HEK293 (cell line): ENCODE data around the gene CAPZB.

Source experiments
- AEBP2 ChIP-seq: fragments of 450-650 bp; formaldehyde crosslinking; IDR thresholded peaks from 2 replicates; pipeline ENCODE4 v1.5.1; 2016; ENCODE audit warnings: missing biosample characterization, missing genetic modification characterization, borderline replicate concordance
- BCL6B ChIP-seq: fragments of 450-650 bp; formaldehyde crosslinking; IDR thresholded peaks from 2 replicates; pipeline ENCODE4 v1.5.1; 2017; ENCODE audit warnings: missing biosample characterization, missing genetic modification characterization
- CTCF ChIP-seq: fragments of 450-650 bp; formaldehyde crosslinking; IDR thresholded peaks from 2 replicates; pipeline ENCODE4 v1.5.1; 2016; ENCODE audit warnings: missing biosample characterization, missing genetic modification characterization
- GLIS1 ChIP-seq: fragments of 450-650 bp; formaldehyde crosslinking; IDR thresholded peaks from 2 replicates; pipeline ENCODE4 v1.5.1; 2016; ENCODE audit warnings: missing biosample characterization, missing genetic modification characterization
- HOXD13 ChIP-seq: sonication (generic); formaldehyde crosslinking; IDR thresholded peaks from 2 replicates; pipeline ENCODE4 v1.8.0; 2022; ENCODE audit warnings: missing genetic modification reagents, borderline replicate concordance
- KLF1 ChIP-seq: fragments of 450-650 bp; formaldehyde crosslinking; IDR thresholded peaks from 2 replicates; pipeline ENCODE4 v1.5.1; 2016; ENCODE audit warnings: missing biosample characterization, missing genetic modification characterization
- OVOL3 ChIP-seq: fragments of 450-650 bp; formaldehyde crosslinking; IDR thresholded peaks from 2 replicates; pipeline ENCODE4 v1.5.1; 2016; ENCODE audit warnings: missing biosample characterization, missing genetic modification characterization
- PRDM10 ChIP-seq: fragments of 450-650 bp; formaldehyde crosslinking; IDR thresholded peaks from 2 replicates; pipeline ENCODE4 v1.5.1; 2016; ENCODE audit warnings: missing biosample characterization, missing genetic modification characterization
- REPIN1 ChIP-seq: fragments of 450-650 bp; formaldehyde crosslinking; IDR thresholded peaks from 2 replicates; pipeline ENCODE4 v1.5.1; 2017; ENCODE audit warnings: missing biosample characterization, missing genetic modification characterization, low read depth
- ZBTB17 ChIP-seq: fragments of 450-650 bp; formaldehyde crosslinking; IDR thresholded peaks from 2 replicates; pipeline ENCODE4 v1.5.1; 2016; ENCODE audit warnings: missing biosample characterization, missing genetic modification characterization
- ZBTB6 ChIP-seq: fragments of 450-650 bp; formaldehyde crosslinking; IDR thresholded peaks from 2 replicates; pipeline ENCODE4 v1.5.1; 2017; ENCODE audit warnings: missing biosample characterization, missing genetic modification characterization
- ZFP69B ChIP-seq: fragments of 450-650 bp; formaldehyde crosslinking; IDR thresholded peaks from 2 replicates; pipeline ENCODE4 v1.5.1; 2016; ENCODE audit warnings: missing biosample characterization, missing genetic modification characterization
- ZNF10 ChIP-seq: fragments of 450-650 bp; formaldehyde crosslinking; IDR thresholded peaks from 2 replicates; pipeline ENCODE4 v1.5.1; 2017; ENCODE audit warnings: missing biosample characterization, missing genetic modification characterization
- ZNF24 ChIP-seq: fragments of 450-650 bp; formaldehyde crosslinking; IDR thresholded peaks from 2 replicates; pipeline ENCODE4 v1.5.1; 2016; ENCODE audit warnings: missing biosample characterization, missing genetic modification characterization
- ZNF266 ChIP-seq: fragments of 450-650 bp; formaldehyde crosslinking; IDR thresholded peaks from 2 replicates; pipeline ENCODE4 v1.5.1; 2016; ENCODE audit warnings: missing biosample characterization, missing genetic modification characterization, low read depth
- ZNF302 ChIP-seq: fragments of 450-650 bp; formaldehyde crosslinking; IDR thresholded peaks from 2 replicates; pipeline ENCODE4 v1.5.1; 2016; ENCODE audit warnings: missing biosample characterization, missing genetic modification characterization, low read depth
- ZNF335 ChIP-seq: fragments of 450-650 bp; formaldehyde crosslinking; conservative IDR thresholded peaks from 2 replicates; pipeline ENCODE4 v1.5.1; 2016; ENCODE audit warnings: missing biosample characterization, missing genetic modification characterization
- ZNF366 ChIP-seq: fragments of 450-650 bp; formaldehyde crosslinking; conservative IDR thresholded peaks from 2 replicates; pipeline ENCODE4 v1.5.1; 2016; ENCODE audit warnings: missing biosample characterization, missing genetic modification characterization
- ZNF513 ChIP-seq: fragments of 450-650 bp; IDR thresholded peaks from 2 replicates; pipeline ENCODE4 v1.5.1; 2018; ENCODE audit warnings: missing biosample characterization, missing genetic modification characterization
- ZNF514 ChIP-seq: fragments of 450-650 bp; formaldehyde crosslinking; IDR thresholded peaks from 2 replicates; pipeline ENCODE4 v1.5.1; 2016; ENCODE audit warnings: missing biosample characterization, missing genetic modification characterization
- ZNF626 ChIP-seq: fragments of 450-650 bp; sonication (Bioruptor Pico); formaldehyde crosslinking; IDR thresholded peaks from 2 replicates; pipeline ENCODE4 v1.5.1; 2018; ENCODE audit warnings: missing biosample characterization, missing genetic modification characterization, inconsistent platforms
- ZNF701 ChIP-seq: fragments of 450-650 bp; formaldehyde crosslinking; IDR thresholded peaks from 2 replicates; pipeline ENCODE4 v1.5.1; 2016; ENCODE audit warnings: missing biosample characterization, missing genetic modification characterization
- ZNF747 ChIP-seq: fragments of 450-650 bp; formaldehyde crosslinking; IDR thresholded peaks from 2 replicates; pipeline ENCODE4 v1.5.1; 2016; ENCODE audit warnings: missing biosample characterization, missing genetic modification characterization
- ZNF843 ChIP-seq: fragments of 450-650 bp; formaldehyde crosslinking; IDR thresholded peaks from 2 replicates; pipeline ENCODE4 v1.5.1; 2016; ENCODE audit warnings: missing biosample characterization, missing genetic modification characterization
- ZSCAN30 ChIP-seq: fragments of 450-650 bp; IDR thresholded peaks from 2 replicates; pipeline ENCODE4 v1.5.1; 2018; ENCODE audit warnings: missing biosample characterization, mild to moderate bottlenecking, missing genetic modification characterization, moderate library complexity

Gene CAPZB

GRCh38 chr1:19504796-19505692 lies 19.7 kb upstream of the CAPZB start (continued):
- TF ChIP-seq BCL6B (peak; percentile 20; the same call in 1 of the 2 replicates), ZNF335 (tag by site-specific recombination) (peak; percentile 29; the same call in 1 of the 2 replicates), ZBTB6 (peak; percentile 79), ZNF302 (no peak), CTCF (tag by site-specific recombination) (no peak), KLF1 (tag by site-specific recombination) (0 out of 2 replicates have a peak, but pooled peaks have one; percentile 16), ZNF366 (tag by site-specific recombination) (no peak), GLIS1 (tag by site-specific recombination) (peak; percentile 53), PRDM10 (tag by site-specific recombination) (no peak), ZNF10 (tag by site-specific recombination) (no peak), ZNF701 (tag by site-specific recombination) (no peak), ZNF513 (tag by site-specific recombination) (no peak), ZNF24 (tag by site-specific recombination) (peak; percentile 85; the same call in 1 of the 2 replicates), ZFP69B (tag by site-specific recombination) (peak; percentile 36; the same call in 1 of the 2 replicates), ZSCAN30 (no peak), ZNF266 (tag by site-specific recombination) (no peak), REPIN1 (tag by site-specific recombination) (no peak), ZBTB17 (tag by site-specific recombination) (no peak), ZNF843 (peak; percentile 46; the same call in 1 of the 2 replicates), HOXD13 (CRISPR knock-in tag) (no peak), AEBP2 (tag by site-specific recombination) (no peak), ZNF626 (tag by site-specific recombination) (no peak), ZNF514 (tag by site-specific recombination) (no peak), ZNF747 (tag by site-specific recombination) (no peak), OVOL3 (no peak)
